HepG2 (cell line): ENCODE measurements around the gene MRPL9.

Source experiments
- ATF3 ChIP-seq: sonication (generic); formaldehyde crosslinking; IDR thresholded peaks from 2 replicates; pipeline ENCODE4 v1.4.0; 2020; ENCODE audit warnings: missing genetic modification reagents
- CHD2 ChIP-seq: IDR thresholded peaks from 2 replicates; pipeline ENCODE4 v1.6.1; 2011; ENCODE audit warnings: low read depth, low read length, improper control_type of control experiment
- GABPA ChIP-seq, 2 experiments: IDR thresholded peaks; 2 replicates each; pipeline ENCODE4 v1.6.1; 2011 to 2016; ENCODE audit warnings: low read depth in 2 of 2, low read length in 1 of 2, missing biosample characterization in 1 of 2, missing genetic modification characterization in 1 of 2
- IRF1 ChIP-seq: sonication (generic); formaldehyde crosslinking; IDR thresholded peaks from 2 replicates; pipeline ENCODE4 v1.4.0; 2020; ENCODE audit warnings: low read depth, mild to moderate bottlenecking, missing genetic modification reagents
- MXI1 ChIP-seq: IDR thresholded peaks from 3 replicates; pipeline ENCODE4 v1.6.1; 2012; ENCODE audit warnings: low read depth, low read length, inconsistent platforms, borderline replicate concordance
- PHB2 ChIP-seq: fragments of 450-650 bp; IDR thresholded peaks from 2 replicates; pipeline ENCODE4 v1.6.1; 2018; ENCODE audit not compliant: partially characterized antibody
- TP53 ChIP-seq: sonication (generic); formaldehyde crosslinking; conservative IDR thresholded peaks from 2 replicates; pipeline ENCODE4 v1.4.0; 2020; ENCODE audit warnings: missing genetic modification reagents
- ZNF746 ChIP-seq: sonication (generic); formaldehyde crosslinking; IDR thresholded peaks from 2 replicates; pipeline ENCODE4 v1.8.0; 2022; ENCODE audit warnings: mild to moderate bottlenecking, missing genetic modification reagents
- ZNF749 ChIP-seq: sonication (generic); formaldehyde crosslinking; IDR thresholded peaks from 2 replicates; pipeline ENCODE4 v1.8.0; 2022; ENCODE audit warnings: mild to moderate bottlenecking, missing genetic modification reagents, moderate library complexity, borderline replicate concordance
- TF ChIP-seq, protein P1 (sequence below): sonication (generic); formaldehyde crosslinking; IDR thresholded peaks from 2 replicates; pipeline ENCODE4 v1.5.0; 2020; ENCODE audit warnings: mild to moderate bottlenecking, missing genetic modification reagents, moderate library complexity
- TF ChIP-seq, protein P2 (sequence below): sonication (generic); formaldehyde crosslinking; IDR thresholded peaks from 2 replicates; pipeline ENCODE4 v1.4.0; 2020; ENCODE audit warnings: missing genetic modification reagents, borderline replicate concordance

- TF ChIP-seq MXI1 = no peak
- TF ChIP-seq, protein P1, sequence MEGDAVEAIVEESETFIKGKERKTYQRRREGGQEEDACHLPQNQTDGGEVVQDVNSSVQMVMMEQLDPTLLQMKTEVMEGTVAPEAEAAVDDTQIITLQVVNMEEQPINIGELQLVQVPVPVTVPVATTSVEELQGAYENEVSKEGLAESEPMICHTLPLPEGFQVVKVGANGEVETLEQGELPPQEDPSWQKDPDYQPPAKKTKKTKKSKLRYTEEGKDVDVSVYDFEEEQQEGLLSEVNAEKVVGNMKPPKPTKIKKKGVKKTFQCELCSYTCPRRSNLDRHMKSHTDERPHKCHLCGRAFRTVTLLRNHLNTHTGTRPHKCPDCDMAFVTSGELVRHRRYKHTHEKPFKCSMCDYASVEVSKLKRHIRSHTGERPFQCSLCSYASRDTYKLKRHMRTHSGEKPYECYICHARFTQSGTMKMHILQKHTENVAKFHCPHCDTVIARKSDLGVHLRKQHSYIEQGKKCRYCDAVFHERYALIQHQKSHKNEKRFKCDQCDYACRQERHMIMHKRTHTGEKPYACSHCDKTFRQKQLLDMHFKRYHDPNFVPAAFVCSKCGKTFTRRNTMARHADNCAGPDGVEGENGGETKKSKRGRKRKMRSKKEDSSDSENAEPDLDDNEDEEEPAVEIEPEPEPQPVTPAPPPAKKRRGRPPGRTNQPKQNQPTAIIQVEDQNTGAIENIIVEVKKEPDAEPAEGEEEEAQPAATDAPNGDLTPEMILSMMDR (CRISPR knock-in tag) = no peak
- TF ChIP-seq CHD2 = no peak
- no peak for TF ChIP-seq GABPA (IDR thresholded peaks at IDR 0.05; ENCODE audit: low read depth, low read length)
- TF ChIP-seq GABPA (CRISPR knock-in tag; IDR thresholded peaks at IDR 0.05; ENCODE audit: low read depth) = no peak
- TF ChIP-seq PHB2 = no peak
- no peak for TF ChIP-seq ZNF746 (CRISPR knock-in tag)
- no peak for TF ChIP-seq IRF1 (CRISPR knock-in tag)
- TF ChIP-seq ZNF749 (CRISPR knock-in tag) = no peak
- no peak for TF ChIP-seq TP53
- TF ChIP-seq ATF3 (CRISPR knock-in tag) = no peak
- TF ChIP-seq, protein P2, sequence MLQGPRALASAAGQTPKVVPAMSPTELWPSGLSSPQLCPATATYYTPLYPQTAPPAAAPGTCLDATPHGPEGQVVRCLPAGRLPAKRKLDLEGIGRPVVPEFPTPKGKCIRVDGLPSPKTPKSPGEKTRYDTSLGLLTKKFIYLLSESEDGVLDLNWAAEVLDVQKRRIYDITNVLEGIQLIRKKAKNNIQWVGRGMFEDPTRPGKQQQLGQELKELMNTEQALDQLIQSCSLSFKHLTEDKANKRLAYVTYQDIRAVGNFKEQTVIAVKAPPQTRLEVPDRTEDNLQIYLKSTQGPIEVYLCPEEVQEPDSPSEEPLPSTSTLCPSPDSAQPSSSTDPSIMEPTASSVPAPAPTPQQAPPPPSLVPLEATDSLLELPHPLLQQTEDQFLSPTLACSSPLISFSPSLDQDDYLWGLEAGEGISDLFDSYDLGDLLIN (CRISPR knock-in tag) = no peak
Measured at GRCh38 chr1:151799179-151800022, 36.1 kb upstream of the MRPL9 start.
